Fibroblast of mammary gland (primary cell): ENCODE results near the gene HDAC8.
"Not testable (repeated sequence)": the region's sequence is repeated elsewhere in the genome, so short reads cannot be mapped to it uniquely, and the experiment has no call there.

ENCODE experiments used
- DNase-seq: peaks from one replicate; pipeline ENCODE4 v3.0.0-alpha.2; 2010; ENCODE audit warnings: low read depth
- H3K4me3 ChIP-seq: 2 replicates; pipeline ENCODE4 v1.5.1; 2011; ENCODE audit warnings: low read depth, mild to moderate bottlenecking, low read length, moderate library complexity; ENCODE audit not compliant: control insufficient read depth
- CTCF ChIP-seq: conservative IDR thresholded peaks from 2 replicates; pipeline ENCODE4 v1.5.1; 2011; ENCODE audit warnings: low read depth, low read length, inconsistent platforms; ENCODE audit not compliant: control insufficient read depth, insufficient read depth

Gene HDAC8

GRCh38 chrX:72461766-72462165 is 110.9 kb downstream of the HDAC8 start:
- DNase-seq = peak; percentile 53
- H3K4me3 ChIP-seq = no peak overlapping the region
- no peak for TF ChIP-seq CTCF

- no peak for TF ChIP-seq CTCF
- DNase-seq = peak; percentile 22
- H3K4me3 ChIP-seq = no peak overlapping the region
Measured at GRCh38 chrX:72461288-72461687, 111.4 kb downstream of the HDAC8 start.

- H3K4me3 ChIP-seq = no peak overlapping the region
- TF ChIP-seq CTCF = no peak
- no peak for DNase-seq
Measured at GRCh38 chrX:72460715-72461114, 111.9 kb downstream of the HDAC8 start.

- not testable (repeated sequence) for DNase-seq, H3K4me3 ChIP-seq
Measured at GRCh38 chrX:72449034-72449433, 123.6 kb downstream of the HDAC8 start.

GRCh38 chrX:72440764-72441163 is 131.9 kb downstream of the HDAC8 start:
- not testable (repeated sequence) for DNase-seq, H3K4me3 ChIP-seq

GRCh38 chrX:72436010-72436409 is 136.6 kb downstream of the HDAC8 start:
- no peak overlapping the region for H3K4me3 ChIP-seq
- DNase-seq = no peak
- TF ChIP-seq CTCF = no peak

- H3K4me3 ChIP-seq = no peak overlapping the region
- no peak for TF ChIP-seq CTCF
- DNase-seq = no peak
Measured at GRCh38 chrX:72430405-72430968, 142.2 kb downstream of the HDAC8 start.

GRCh38 chrX:72421797-72422196 is 150.8 kb downstream of the HDAC8 start:
- TF ChIP-seq CTCF = no peak
- no peak for DNase-seq
- no peak overlapping the region for H3K4me3 ChIP-seq
